ENCODE data around the gene MIDN.

GRCh38 chr19:1300744-1301490 is 52.5 kb downstream of the MIDN start:
- TF ChIP-seq EZH2phosphoT487 (IDR thresholded peaks at IDR 0.05; ENCODE audit: insufficient read depth, low read depth), result no peak
- no peak for TF ChIP-seq EZH2 (IDR thresholded peaks at IDR 0.05; ENCODE audit: insufficient read depth, poor library complexity, severe bottlenecking)

All from GM23248 (cell line).